GM20000 (cell line): Measurements from ENCODE around the gene PHLDA2.

Experiments
- DNase-seq: peaks from one replicate; pipeline ENCODE4 v3.0.0; 2012; ENCODE audit warnings: low spot score
- TF ChIP-seq, protein P1 (sequence below): IDR thresholded peaks from 2 replicates; pipeline ENCODE4 v1.5.1; 2012; ENCODE audit warnings: mild to moderate bottlenecking, control low read depth; ENCODE audit errors: extremely low read depth, missing control alignments

Gene PHLDA2, protein sequence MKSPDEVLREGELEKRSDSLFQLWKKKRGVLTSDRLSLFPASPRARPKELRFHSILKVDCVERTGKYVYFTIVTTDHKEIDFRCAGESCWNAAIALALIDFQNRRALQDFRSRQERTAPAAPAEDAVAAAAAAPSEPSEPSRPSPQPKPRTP

DNA sequence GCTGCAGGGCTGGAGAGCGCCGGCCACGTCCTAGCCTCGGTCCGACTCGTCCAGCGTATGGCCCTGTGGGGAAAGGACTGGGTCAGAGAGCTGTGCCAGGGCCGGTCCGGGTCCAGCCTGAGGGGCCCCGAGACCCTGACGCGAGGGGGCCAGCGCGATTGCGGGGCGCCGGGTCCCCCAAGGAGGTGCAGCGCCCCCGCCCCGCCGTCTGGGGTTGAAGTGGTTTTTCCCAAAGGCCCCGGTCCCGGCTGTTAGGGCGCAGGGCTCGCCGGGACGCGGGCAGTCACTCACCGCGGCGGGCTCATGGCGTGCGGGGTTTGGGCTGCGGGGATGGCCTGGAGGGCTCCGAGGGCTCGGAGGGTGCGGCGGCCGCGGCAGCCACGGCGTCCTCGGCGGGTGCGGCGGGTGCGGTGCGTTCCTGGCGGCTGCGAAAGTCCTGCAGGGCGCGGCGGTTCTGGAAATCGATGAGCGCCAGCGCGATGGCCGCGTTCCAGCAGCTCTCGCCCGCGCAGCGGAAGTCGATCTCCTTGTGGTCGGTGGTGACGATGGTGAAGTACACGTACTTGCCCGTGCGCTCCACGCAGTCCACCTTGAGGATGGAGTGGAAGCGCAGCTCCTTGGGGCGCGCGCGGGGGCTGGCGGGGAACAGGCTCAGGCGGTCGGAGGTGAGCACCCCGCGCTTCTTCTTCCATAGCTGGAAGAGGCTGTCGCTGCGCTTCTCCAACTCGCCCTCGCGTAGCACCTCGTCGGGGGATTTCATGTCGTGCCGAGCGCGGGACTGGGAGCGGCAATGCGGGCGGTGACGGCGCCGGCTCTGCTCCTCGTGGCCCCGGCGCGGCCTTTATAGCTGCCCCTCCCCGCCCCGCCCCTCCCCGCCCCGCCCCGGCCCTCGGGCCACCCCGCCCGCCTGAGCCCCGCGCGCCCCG lies at the start of gene PHLDA2:
TSS of gene PHLDA2 (minus strand) at position 816 of the 926 bp plus-strand sequence. CDS start at position 760, 56 bp downstream.
- TF ChIP-seq, protein P1, sequence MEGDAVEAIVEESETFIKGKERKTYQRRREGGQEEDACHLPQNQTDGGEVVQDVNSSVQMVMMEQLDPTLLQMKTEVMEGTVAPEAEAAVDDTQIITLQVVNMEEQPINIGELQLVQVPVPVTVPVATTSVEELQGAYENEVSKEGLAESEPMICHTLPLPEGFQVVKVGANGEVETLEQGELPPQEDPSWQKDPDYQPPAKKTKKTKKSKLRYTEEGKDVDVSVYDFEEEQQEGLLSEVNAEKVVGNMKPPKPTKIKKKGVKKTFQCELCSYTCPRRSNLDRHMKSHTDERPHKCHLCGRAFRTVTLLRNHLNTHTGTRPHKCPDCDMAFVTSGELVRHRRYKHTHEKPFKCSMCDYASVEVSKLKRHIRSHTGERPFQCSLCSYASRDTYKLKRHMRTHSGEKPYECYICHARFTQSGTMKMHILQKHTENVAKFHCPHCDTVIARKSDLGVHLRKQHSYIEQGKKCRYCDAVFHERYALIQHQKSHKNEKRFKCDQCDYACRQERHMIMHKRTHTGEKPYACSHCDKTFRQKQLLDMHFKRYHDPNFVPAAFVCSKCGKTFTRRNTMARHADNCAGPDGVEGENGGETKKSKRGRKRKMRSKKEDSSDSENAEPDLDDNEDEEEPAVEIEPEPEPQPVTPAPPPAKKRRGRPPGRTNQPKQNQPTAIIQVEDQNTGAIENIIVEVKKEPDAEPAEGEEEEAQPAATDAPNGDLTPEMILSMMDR = no peak
- peak; percentile 81 for DNase-seq

DNA sequence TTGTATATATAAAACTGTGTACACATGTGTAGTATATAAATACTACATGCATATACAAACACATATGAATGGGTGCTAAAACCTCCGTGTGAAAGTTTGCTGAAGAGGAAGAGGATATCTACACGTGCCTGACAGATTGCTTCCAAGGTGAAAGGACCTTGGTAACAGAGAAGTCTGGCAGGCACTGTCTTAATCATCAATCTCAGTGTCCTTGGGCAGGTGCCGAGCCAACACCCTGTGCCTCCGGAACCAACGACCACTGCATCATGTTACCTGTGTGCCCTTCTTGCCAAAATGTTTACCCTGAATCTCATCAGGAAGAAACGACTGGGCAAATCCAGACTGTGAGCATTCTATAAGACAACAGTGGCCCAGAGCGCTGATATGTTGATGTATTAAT lies 47.9 kb upstream of the PHLDA2 start:
- no peak for DNase-seq

DNA sequence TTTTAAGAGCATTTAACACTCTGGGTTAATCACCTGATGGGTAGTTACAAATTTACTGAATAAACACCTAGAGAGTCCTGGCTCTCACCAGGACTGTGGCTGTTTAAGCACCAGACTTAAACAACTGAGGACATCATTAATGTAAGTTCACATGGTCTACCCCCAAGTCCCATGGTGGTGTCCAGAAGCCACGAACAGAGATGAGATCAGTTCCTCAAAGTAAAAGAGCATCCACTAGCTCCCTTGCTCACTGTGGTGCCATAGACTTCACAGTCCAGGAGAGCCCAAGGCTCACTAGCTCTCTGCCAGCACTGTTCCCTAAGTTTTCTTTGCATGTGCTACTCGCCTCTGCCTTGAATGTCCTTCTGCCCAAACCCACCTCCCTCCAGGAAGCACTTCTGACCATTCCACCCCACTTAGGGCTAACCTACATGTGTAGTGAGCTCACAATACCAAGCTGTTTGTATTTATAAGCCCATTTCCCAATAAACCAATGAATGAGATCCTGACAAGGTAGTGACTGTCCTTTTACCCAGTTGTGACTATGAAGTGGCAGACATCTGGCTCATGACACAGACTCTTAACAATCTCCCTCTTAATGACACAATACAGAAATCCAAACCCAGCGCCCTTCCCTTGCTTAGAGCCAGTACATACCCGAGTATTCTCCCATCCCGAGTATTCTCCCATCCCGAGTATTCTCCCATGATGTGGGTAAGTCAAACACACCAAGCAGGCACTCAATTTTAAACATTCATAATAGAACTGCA lies 47.3 kb upstream of the PHLDA2 start:
- TF ChIP-seq, protein P1 = no peak

More for the DNA sequence above, 47.9 kb upstream of the PHLDA2 start:
- TF ChIP-seq, protein P1 = no peak

DNA sequence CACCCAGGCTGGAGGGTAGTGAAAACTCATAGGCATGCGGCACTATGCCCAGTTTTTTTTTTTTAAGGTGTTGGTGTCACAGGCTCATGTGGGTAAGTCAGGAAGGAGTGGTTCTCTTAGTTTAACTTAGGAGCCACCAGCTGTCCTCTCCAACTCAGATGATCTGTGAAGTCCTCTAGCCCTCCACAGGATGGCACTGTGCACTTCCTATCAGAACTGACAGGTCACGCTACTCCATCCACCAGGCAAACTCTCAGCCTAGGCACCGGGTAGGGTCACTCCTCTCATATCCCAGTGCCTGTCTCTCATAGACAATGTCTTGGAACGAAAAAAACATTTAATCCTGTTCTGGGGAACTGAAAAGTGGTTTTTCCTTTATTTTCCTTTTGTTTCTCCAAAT lies 46.4 kb upstream of the PHLDA2 start:
- DNase-seq = peak; percentile 37
- TF ChIP-seq, protein P1 = no peak

More for the DNA sequence above, 47.3 kb upstream of the PHLDA2 start:
- DNase-seq = no peak

DNA sequence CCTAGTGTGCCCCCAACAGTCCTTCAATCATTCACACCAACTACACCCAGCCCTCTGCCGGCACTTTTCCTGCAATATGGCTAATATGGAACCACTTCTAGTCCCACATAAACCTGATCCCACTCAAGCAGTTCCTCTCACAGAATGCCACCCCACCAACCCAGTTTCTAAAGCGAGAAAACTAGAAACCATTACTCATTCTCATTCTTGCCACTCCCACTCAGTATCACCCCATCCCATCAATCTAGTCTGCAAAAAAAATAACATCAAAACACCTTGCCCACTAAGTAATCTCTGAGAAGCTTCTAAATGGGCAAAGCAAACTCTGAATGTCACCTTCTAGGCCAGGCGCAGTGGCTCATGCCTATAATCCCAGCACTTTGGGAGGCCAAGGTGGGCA lies 45.1 kb upstream of the PHLDA2 start:
- DNase-seq = no peak
- TF ChIP-seq, protein P1 = no peak

DNA sequence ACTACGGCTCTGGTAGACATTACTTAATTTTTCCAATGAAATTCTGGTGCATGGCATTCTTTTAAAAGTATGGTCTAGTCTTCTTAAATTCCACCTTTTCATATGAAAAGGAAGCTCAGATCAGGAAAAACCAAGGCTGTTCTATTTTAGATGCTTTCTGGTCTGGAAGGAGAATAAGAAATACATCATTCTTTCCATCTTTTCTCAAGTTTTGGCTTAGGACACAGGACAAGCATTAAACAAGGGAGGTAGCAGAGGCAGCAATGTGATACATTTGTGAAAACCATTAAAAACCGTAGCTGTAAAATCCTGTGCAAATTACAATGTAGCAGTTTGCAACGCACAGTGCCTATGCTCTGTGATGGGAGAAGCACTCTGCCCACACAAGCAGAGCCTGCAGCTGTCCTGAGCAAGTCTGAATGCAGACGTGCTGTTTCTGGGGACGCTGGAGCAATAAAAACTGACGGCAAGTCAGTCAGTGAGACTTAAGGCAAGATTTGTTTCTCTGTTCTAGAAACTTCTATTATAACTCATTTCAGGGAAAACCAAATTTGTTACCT lies 39.2 kb upstream of the PHLDA2 start:
- no peak for DNase-seq
- TF ChIP-seq, protein P1 = no peak

DNA sequence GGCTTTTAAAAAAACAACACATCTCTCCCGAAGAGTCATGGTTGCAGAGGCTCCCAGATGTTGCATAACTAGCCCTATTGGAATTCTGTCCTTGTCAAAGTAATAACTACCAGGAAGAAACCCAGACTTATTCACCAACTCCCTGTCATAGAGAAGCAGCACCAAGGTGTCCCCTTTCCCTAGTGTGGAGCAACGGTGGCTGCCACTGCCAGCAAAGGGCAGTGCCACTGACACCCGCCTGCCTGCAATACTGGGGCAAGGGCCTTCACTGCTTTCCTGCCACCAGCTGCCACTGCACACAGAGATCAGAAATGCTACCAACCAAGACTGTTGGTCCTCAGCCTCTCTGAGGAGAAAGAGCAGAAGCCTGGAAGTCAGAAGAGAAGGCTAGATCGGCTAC lies 35.6 kb upstream of the PHLDA2 start:
- TF ChIP-seq, protein P1 = no peak
- DNase-seq = no peak
